Ascending aorta (tissue), 2 donors: ENCODE results near the gene MPHOSPH9. TPM values are rescaled to one million over a fixed set of nuclear protein-coding genes. Genes with fewer than 3 reads are reported as not detected.
A peak's percentile ranks its signal among the peaks of the same experiment; 100 is the strongest.

Experiments used
- DNase-seq, 2 donors: peaks; one replicate each; pipeline ENCODE4 v3.0.0-alpha.2; 2019; ENCODE audit warnings: low spot score in 2 of 2
- H3K27ac ChIP-seq, 2 donors: fragments of 200-600 bp; sonication (generic); one replicate each; pipeline ENCODE4 v1.5.1; 2016 to 2017; ENCODE audit warnings: mild to moderate bottlenecking in 1 of 2
- H3K27me3 ChIP-seq: fragments of 200-600 bp; sonication (generic); one replicate; pipeline ENCODE4 v1.5.1; 2017
- H3K36me3 ChIP-seq, 2 donors: fragments of 200-600 bp; sonication (generic); one replicate each; pipeline ENCODE4 v1.5.1; 2016
- H3K4me1 ChIP-seq, 2 donors: fragments of 200-600 bp; sonication (generic); one replicate each; pipeline ENCODE4 v1.5.1; 2016 to 2017; ENCODE audit warnings: mild to moderate bottlenecking in 1 of 2
- H3K4me3 ChIP-seq, 2 donors: fragments of 200-600 bp; sonication (generic); one replicate each; pipeline ENCODE4 v1.5.1; 2016 to 2017; ENCODE audit warnings: mild to moderate bottlenecking in 1 of 2
- H3K9me3 ChIP-seq, 2 donors: fragments of 200-600 bp; sonication (generic); one replicate each; pipeline ENCODE4 v1.5.1; 2016
- CTCF ChIP-seq, 3 experiments: fragments of 200-600 bp in 2 of 3; fragments of 450-650 bp in 1 of 3; sonication (generic) in 2 of 3; IDR thresholded peaks; one replicate each; pipeline ENCODE4 v1.5.1; 2016 to 2019; ENCODE audit warnings: antibody characterized with exemption in 3 of 3, mild to moderate bottlenecking in 1 of 3, moderate library complexity in 1 of 3
- intact Hi-C: fragments of 100-400 bp; cut with DNase I; formaldehyde crosslinking; loops from one replicate; pipeline ENCODE4 v1.15.1; 2023
- total RNA-seq: library from RNA; depleted of rRNA; stranded (reverse); fragments of >200 nt; gene quantifications from one replicate; pipeline ENCODE4 v1.1.0, GENCODE V29; 2016

Gene MPHOSPH9
- total RNA-seq, 1 donor from 2014 or later: 21.6 TPM

- H3K4me1 ChIP-seq: peaks cover 19 to 31% of the 10 kb centered on the region in 2 donors
- H3K36me3 ChIP-seq: no peaks in the 10 kb centered on the region
- peak in 1 of 2 donors; percentile 68 for DNase-seq
- no peak overlapping the region for H3K4me3 ChIP-seq
- H3K9me3 ChIP-seq: no peaks in the 10 kb centered on the region
- TF ChIP-seq CTCF (IDR thresholded peaks at IDR 0.05): no peak
- H3K27me3 ChIP-seq: no peaks in the 10 kb centered on the region
- peak overlapping the region; percentile 66 to 75 for H3K27ac ChIP-seq
- intact Hi-C loops: no loop called here
Measured at GRCh38 chr12:123139926-123140675, 92.8 kb downstream of the MPHOSPH9 start.

GRCh38 chr12:123135688-123136087, 97.3 kb downstream of the MPHOSPH9 start:
- intact Hi-C loops: no loop called here
- no peaks in the 10 kb centered on the region for H3K36me3 ChIP-seq
- DNase-seq: no peak
- H3K4me3 ChIP-seq: no peak overlapping the region
- no peaks in the 10 kb centered on the region for H3K27me3 ChIP-seq
- no peak overlapping the region for H3K27ac ChIP-seq
- peaks cover 8 to 10% of the 10 kb centered on the region in 2 donors for H3K4me1 ChIP-seq
- TF ChIP-seq CTCF (IDR thresholded peaks at IDR 0.05): no peak
- no peaks in the 10 kb centered on the region for H3K9me3 ChIP-seq

GRCh38 chr12:123134826-123135225, 98.1 kb downstream of the MPHOSPH9 start:
- intact Hi-C loops: no loop called here
- no peaks in the 10 kb centered on the region for H3K36me3 ChIP-seq
- peaks cover 1 to 2% of the 10 kb centered on the region in 2 donors for H3K4me1 ChIP-seq
- H3K27ac ChIP-seq: no peak overlapping the region
- no peak for DNase-seq
- no peak overlapping the region for H3K4me3 ChIP-seq
- H3K27me3 ChIP-seq: no peaks in the 10 kb centered on the region
- TF ChIP-seq CTCF (IDR thresholded peaks at IDR 0.05): no peak
- H3K9me3 ChIP-seq: no peaks in the 10 kb centered on the region

- Histone ChIP-seq H3K4me3 (no peak overlapping the region), H3K27ac (no peak overlapping the region), H3K4me1 (no peaks in the 10 kb centered on the region), H3K9me3 (no peaks in the 10 kb centered on the region), H3K36me3 (no peaks in the 10 kb centered on the region), H3K27me3 (no peaks in the 10 kb centered on the region)
- no peak for DNase-seq
- intact Hi-C loops: no loop called here
- TF ChIP-seq CTCF (IDR thresholded peaks at IDR 0.05): no peak
Measured at GRCh38 chr12:123134271-123134671, 98.7 kb downstream of the MPHOSPH9 start.

- Histone ChIP-seq H3K27ac (no peak overlapping the region), H3K4me3 (no peak overlapping the region), H3K4me1 (no peaks in the 10 kb centered on the region), H3K36me3 (no peaks in the 10 kb centered on the region), H3K27me3 (no peaks in the 10 kb centered on the region), H3K9me3 (no peaks in the 10 kb centered on the region)
- TF ChIP-seq CTCF (IDR thresholded peaks at IDR 0.05): no peak
- intact Hi-C loops: no loop called here
- DNase-seq: no peak
Measured at GRCh38 chr12:123133701-123134100, 99.2 kb downstream of the MPHOSPH9 start.
